Measurements from ENCODE around the gene PADI1.

DNA sequence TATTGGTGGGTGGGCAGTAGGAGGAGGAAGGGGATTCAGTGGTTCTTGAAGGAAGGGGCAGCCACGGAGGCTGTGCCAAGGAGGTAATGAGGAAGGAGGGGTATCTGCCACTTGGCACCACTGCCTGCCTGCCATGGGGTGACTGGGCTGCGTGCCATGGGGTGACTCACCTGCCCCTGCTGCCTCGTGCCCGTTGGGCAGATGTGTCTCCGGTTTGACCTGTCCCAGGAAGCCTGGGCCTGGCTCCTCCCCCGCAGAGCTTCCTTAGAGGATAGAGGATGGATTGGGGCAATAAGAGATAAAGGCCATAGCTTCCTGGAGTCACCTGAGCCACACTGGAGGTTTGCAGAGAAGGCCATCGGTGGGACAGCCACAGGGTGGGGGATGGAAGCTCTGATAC, 45.7 kb downstream of the PADI1 start:
- TF ChIP-seq POLR2A (IDR thresholded peaks at IDR 0.05): no peak
- no peak for TF ChIP-seq CTCF (IDR thresholded peaks at IDR 0.05)
